Skeletal muscle tissue (tissue), 4 donors: ENCODE results near the gene PTGER4. TPM values are rescaled to one million over a fixed set of nuclear protein-coding genes. Genes with fewer than 3 reads are reported as not detected.

ENCODE experiments used
- H3K27ac ChIP-seq: one replicate; pipeline ENCODE4 v1.7.0; 2013; ENCODE audit warnings: mild to moderate bottlenecking, low read depth, low read length, inconsistent platforms
- H3K27me3 ChIP-seq, 3 donors: one replicate each; pipeline ENCODE4 v1.7.0; 2013; ENCODE audit warnings: low read length in 3 of 3; ENCODE audit not compliant: control insufficient read depth in 3 of 3, insufficient read depth in 3 of 3
- H3K36me3 ChIP-seq, 3 donors: one replicate each; pipeline ENCODE4 v1.7.0; 2013; ENCODE audit warnings: low read length in 3 of 3; ENCODE audit not compliant: control insufficient read depth in 3 of 3, insufficient read depth in 3 of 3
- H3K4me1 ChIP-seq, 3 donors: one replicate each; pipeline ENCODE4 v1.7.0; 2013; ENCODE audit warnings: low read length in 3 of 3, mild to moderate bottlenecking in 3 of 3; ENCODE audit not compliant: control insufficient read depth in 3 of 3, insufficient read depth in 3 of 3
- H3K4me3 ChIP-seq, 3 donors: one replicate each; pipeline ENCODE4 v1.7.0; 2013; ENCODE audit warnings: low read length in 3 of 3
- H3K9ac ChIP-seq, 3 donors: one replicate each; pipeline ENCODE4 v1.7.0; 2013; ENCODE audit warnings: low read length in 3 of 3, mild to moderate bottlenecking in 3 of 3, moderate library complexity in 2 of 3, low read depth in 1 of 3
- H3K9me3 ChIP-seq, 3 donors: one replicate each; pipeline ENCODE4 v1.7.0; 2013; ENCODE audit warnings: low read length in 3 of 3; ENCODE audit not compliant: control insufficient read depth in 3 of 3
- total RNA-seq: library from RNA; depleted of rRNA; stranded (reverse); fragments of >200 nt; gene quantifications from one replicate; pipeline ENCODE4 v1.2.3, GENCODE V29; 2014
- donor health status: Osteomylitis.

Gene PTGER4
- total RNA-seq, 1 donor from 2014 or later, result 10.4 TPM

DNA sequence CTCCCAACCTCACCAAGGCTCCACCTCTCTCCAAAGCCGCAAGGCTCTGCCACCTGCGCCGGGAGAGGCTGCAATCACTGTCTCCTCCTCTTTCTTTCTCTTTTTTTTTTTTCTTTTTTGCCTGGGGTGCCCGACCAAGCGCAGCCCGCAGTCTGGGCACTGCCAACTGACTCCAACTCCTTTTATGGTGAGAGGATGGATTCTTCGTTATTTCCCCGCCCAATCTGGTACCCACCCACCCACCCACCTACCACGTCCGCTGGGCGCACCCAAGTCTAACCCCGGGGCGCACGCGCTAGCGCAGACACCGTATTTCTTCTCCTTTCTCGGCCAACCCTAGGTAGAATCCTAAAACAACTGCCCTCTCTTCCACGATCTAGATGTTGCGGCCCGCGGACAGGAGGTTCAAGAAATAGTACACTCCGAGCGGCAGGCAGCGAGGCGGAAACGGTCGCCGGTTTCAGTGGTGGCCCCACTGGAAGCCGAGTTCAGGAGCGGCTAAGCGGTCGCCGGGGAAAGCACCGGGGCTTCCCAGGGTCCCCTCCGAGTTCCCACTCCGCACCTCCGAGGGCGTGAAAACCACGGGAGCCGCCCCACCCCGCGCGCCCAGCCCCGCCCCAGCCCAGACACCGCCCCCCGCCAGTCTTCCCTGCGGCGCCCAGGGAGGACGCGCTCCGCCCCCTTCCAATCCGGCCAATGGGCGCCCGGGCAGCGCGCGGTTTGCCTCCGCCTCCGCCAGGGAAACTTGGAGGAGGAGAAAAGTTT is 385 bp upstream of the PTGER4 start:
- peak overlapping the region; percentile 74 to 80 (median 80) for H3K9ac ChIP-seq
- H3K4me1 ChIP-seq, result peaks cover 23 to 35% (median 25%) of the 10 kb centered on the region in 3 donors
- H3K4me3 ChIP-seq, result peak overlapping the region; percentile 84 to 90 (median 85)
- H3K9me3 ChIP-seq, result no peaks in the 10 kb centered on the region
- peaks cover 11 to 31% (median 25%) of the 10 kb centered on the region in 3 donors for H3K27me3 ChIP-seq
- H3K27ac ChIP-seq, result peak overlapping the region; percentile 70
- peaks cover 0 to 7% (median 0%) of the 10 kb centered on the region in 3 donors for H3K36me3 ChIP-seq

DNA sequence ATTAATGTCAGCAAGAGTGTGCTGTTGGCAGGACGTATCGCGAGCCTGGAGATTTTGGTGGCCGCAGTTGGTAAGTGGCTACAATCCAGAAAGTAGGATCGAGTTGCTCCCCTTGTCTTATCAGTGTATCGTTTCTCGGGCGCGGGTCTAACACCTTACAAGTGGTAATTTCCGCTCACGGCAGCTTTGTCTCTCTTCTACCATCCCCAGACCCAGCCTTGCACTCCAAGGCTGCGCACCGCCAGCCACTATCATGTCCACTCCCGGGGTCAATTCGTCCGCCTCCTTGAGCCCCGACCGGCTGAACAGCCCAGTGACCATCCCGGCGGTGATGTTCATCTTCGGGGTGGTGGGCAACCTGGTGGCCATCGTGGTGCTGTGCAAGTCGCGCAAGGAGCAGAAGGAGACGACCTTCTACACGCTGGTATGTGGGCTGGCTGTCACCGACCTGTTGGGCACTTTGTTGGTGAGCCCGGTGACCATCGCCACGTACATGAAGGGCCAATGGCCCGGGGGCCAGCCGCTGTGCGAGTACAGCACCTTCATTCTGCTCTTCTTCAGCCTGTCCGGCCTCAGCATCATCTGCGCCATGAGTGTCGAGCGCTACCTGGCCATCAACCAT is 1.1 kb downstream of the PTGER4 start:
- H3K27ac ChIP-seq, result peak overlapping the region; percentile 75
- H3K4me1 ChIP-seq, result peaks cover 23 to 35% (median 25%) of the 10 kb centered on the region in 3 donors
- no peaks in the 10 kb centered on the region for H3K9me3 ChIP-seq
- peaks cover 11 to 31% (median 25%) of the 10 kb centered on the region in 3 donors for H3K27me3 ChIP-seq
- H3K36me3 ChIP-seq, result peaks cover 0 to 7% (median 0%) of the 10 kb centered on the region in 3 donors
- peak overlapping the region; percentile 84 to 90 (median 85) for H3K4me3 ChIP-seq
- peak overlapping the region; percentile 74 to 80 (median 79) for H3K9ac ChIP-seq

DNA sequence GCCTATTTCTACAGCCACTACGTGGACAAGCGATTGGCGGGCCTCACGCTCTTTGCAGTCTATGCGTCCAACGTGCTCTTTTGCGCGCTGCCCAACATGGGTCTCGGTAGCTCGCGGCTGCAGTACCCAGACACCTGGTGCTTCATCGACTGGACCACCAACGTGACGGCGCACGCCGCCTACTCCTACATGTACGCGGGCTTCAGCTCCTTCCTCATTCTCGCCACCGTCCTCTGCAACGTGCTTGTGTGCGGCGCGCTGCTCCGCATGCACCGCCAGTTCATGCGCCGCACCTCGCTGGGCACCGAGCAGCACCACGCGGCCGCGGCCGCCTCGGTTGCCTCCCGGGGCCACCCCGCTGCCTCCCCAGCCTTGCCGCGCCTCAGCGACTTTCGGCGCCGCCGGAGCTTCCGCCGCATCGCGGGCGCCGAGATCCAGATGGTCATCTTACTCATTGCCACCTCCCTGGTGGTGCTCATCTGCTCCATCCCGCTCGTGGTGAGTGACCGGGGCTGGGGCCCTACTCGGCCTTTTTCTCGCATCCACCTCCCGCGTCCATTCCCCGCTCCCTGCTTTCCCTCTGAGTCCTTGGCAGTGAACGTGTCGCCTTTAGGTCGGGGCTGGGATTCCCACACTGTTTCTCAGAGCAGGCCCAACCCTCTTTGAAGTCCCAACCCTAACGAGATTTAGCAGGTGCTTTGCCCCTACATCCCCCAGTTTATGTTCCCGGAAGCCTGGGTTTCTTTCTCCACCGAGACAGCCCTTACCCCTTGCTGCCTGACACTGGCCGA is 1.8 kb downstream of the PTGER4 start:
- Histone ChIP-seq H3K4me1 (peaks cover 23 to 32% (median 25%) of the 10 kb centered on the region in 3 donors), H3K36me3 (peaks cover 0 to 7% (median 0%) of the 10 kb centered on the region in 3 donors), H3K27ac (peak overlapping the region; percentile 75), H3K4me3 (peak overlapping the region; percentile 84 to 90 (median 85)), H3K9me3 (no peaks in the 10 kb centered on the region), H3K27me3 (peaks cover 11 to 31% (median 25%) of the 10 kb centered on the region in 3 donors), H3K9ac (peak overlapping the region; percentile 74 to 80 (median 75))

DNA sequence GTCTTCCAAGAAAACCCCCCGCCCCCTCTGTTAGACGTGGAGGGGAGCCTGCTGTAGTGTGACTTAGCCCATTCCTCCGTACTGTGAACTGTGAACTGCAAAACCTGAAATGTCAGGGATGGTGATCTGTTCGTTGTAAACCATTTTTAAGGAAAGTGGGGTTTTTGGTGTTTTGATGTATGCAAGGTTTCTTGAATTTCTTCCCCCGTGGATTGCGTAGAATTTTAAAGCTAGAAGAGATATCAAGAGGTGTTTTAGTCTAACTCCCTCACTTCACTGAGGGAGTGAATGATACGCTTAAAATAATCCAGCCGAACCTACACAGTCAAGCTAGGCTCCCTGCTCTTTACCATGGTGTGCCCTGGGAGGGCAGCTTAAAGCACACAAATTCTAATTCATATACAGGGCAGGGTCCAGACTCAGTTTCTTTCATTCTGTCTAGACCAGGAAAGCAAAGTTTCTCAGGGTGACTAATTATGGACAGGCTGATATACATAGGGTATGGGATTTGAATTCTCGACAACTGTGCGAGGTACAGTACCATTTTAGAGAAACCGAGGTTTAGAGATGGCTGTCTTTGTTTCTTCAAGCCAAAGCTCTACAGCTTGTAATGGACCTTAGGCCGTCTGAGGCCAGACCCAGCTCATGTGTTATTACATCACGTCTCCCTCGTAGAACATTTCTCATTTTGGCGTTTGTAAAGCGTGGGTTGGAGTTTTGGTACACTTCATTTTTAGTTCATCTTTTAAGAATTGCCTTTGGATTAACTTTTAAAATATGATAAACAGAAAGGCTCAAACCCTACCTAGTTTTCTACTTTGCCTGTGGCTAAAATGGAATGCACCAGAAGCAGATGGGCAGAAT is 2.7 kb downstream of the PTGER4 start:
- no peaks in the 10 kb centered on the region for H3K9me3 ChIP-seq
- peak overlapping the region; percentile 74 to 80 (median 75) for H3K9ac ChIP-seq
- peak overlapping the region; percentile 84 to 90 (median 85) for H3K4me3 ChIP-seq
- H3K27ac ChIP-seq, result peak overlapping the region; percentile 75
- peaks cover 20 to 26% (median 25%) of the 10 kb centered on the region in 3 donors for H3K4me1 ChIP-seq
- peaks cover 0 to 7% (median 0%) of the 10 kb centered on the region in 3 donors for H3K36me3 ChIP-seq
- peaks cover 11 to 31% (median 25%) of the 10 kb centered on the region in 3 donors for H3K27me3 ChIP-seq

DNA sequence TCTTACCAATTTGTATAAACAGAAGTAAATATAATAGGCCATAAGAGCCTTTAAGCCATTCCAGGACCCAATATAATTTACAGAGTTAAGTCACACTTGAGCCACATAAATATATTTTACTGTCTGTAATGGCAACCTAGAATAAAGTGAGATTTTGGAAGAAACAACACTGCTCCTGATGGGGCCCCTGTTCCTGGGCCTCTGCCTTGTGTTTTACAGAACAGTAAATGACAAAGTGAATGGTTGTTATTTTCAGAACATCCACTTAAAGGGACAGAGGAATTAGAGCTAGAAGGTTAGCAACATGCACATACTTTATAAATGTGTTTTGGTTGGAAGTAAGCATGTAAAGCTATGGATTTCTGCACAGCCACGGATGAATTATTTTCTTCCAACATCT is 3.6 kb downstream of the PTGER4 start:
- Histone ChIP-seq H3K27ac (peak overlapping the region; percentile 75), H3K4me3 (peak overlapping the region; percentile 4 to 90 (median 85)), H3K27me3 (peaks cover 11 to 31% (median 25%) of the 10 kb centered on the region in 3 donors), H3K4me1 (peaks cover 26 to 28% (median 27%) of the 10 kb centered on the region in 3 donors), H3K9ac (peak overlapping the region in 2 of 3 donors; percentile 45 to 74), H3K9me3 (no peaks in the 10 kb centered on the region), H3K36me3 (peaks cover 0 to 7% (median 0%) of the 10 kb centered on the region in 3 donors)

DNA sequence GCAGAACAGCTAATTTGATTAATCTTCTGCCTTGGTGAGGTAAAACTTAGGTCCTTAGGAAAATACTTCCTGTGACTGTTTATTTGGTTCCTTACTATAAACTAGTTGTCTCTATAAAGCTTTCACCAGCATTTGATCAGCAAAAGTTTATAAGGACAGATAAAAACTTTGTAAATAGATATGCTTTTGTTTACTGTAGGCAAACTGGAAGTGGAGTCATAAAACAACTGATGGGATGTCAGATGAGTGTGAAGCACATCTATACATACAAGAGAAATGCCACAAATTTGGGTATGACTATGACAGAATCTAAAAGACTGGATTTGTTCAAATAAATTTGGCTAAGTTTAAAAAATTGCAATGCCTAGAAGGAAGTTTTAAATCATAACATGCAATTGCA is 5.5 kb downstream of the PTGER4 start:
- Histone ChIP-seq H3K4me3 (peak overlapping the region in 2 of 3 donors; percentile 7 to 62), H3K4me1 (peaks cover 23 to 31% (median 26%) of the 10 kb centered on the region in 3 donors), H3K9me3 (no peaks in the 10 kb centered on the region), H3K9ac (peak overlapping the region in 2 of 3 donors; percentile 0 to 30), H3K27ac (no peak overlapping the region), H3K36me3 (peaks cover 0 to 7% (median 0%) of the 10 kb centered on the region in 3 donors), H3K27me3 (peaks cover 11 to 27% (median 23%) of the 10 kb centered on the region in 3 donors)

DNA sequence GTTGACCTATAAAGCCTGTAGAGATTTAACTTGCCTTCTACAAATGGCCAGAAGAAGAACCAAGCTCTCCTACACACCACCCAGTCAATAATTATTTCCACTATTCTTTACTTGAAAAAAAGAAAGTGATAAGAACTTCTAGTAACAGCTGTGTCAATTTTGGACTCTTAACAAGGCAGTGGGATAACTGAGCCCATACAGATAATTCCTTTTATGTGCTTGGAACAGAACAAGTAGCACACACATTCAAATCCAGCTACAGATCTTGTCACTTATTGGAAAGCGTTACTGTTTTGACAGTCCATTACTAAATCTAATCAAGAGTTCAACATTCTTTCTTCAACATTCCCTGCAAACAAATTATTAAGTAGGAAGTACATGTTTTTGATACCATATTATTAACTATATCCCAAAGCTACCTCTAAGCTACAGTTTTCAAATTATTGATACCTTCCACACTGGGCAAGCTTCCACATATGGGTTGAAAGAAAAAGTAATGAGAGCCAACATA is 6.3 kb downstream of the PTGER4 start:
- Histone ChIP-seq H3K4me3 (peak overlapping the region in 2 of 3 donors; percentile 29 to 62), H3K9ac (no peak overlapping the region), H3K9me3 (no peaks in the 10 kb centered on the region), H3K27ac (peak overlapping the region; percentile 20), H3K27me3 (peaks cover 8 to 19% (median 16%) of the 10 kb centered on the region in 3 donors), H3K36me3 (peaks cover 0 to 6% (median 0%) of the 10 kb centered on the region in 3 donors), H3K4me1 (peaks cover 14 to 23% (median 20%) of the 10 kb centered on the region in 3 donors)

DNA sequence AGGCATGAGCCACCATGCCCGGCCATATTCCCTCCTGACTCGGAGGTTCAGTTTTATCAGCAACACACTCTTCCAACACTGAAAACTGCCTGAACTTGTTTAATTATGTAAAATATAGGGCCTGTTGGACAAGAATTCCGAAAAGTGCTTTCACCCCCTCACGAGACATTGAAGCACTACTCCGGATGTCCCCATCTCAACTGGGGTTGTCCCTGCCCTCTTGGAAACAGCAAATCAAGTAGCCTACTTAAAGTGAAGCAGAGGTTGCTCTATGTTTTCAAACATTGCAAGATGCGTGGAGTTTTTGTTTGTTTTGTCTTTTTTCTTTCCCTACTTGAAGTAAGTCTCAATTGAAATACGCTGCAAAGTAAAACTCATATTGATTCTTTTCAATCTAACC is 7.6 kb downstream of the PTGER4 start:
- H3K9me3 ChIP-seq, result no peaks in the 10 kb centered on the region
- no peak overlapping the region for H3K27ac ChIP-seq
- H3K27me3 ChIP-seq, result peaks cover 0 to 6% (median 3%) of the 10 kb centered on the region in 3 donors
- H3K4me1 ChIP-seq, result peaks cover 5 to 19% (median 9%) of the 10 kb centered on the region in 3 donors
- H3K4me3 ChIP-seq, result no peak overlapping the region
- peaks cover 0 to 6% (median 5%) of the 10 kb centered on the region in 3 donors for H3K36me3 ChIP-seq
- H3K9ac ChIP-seq, result peak overlapping the region in 1 of 3 donors; percentile 1
